HCT116 (cell line): Measurements from ENCODE around the gene STIMATE. TPM values are rescaled to one million over a fixed set of nuclear protein-coding genes. Genes with fewer than 3 reads are reported as not detected.

Experiments
- ATAC-seq: fragments of 200-7000 bp; cut with Tn5 transposase; 2 replicates; pipeline ENCODE4 v1.9.1; 2020; ENCODE audit warnings: mild to moderate bottlenecking, moderate library complexity
- BruUV-seq: library from RNA; stranded (reverse); fragments of 400-500 nt; replicated peaks from 2 replicates; lab custom pipeline; 2021; lab: Mats Ljungman, UMichigan
- CTCF ChIA-PET: fragments of 300-600 bp; sonication (Branson Sonifier 250); formaldehyde crosslinking; loops from one replicate; lab custom pipeline; 2021; ENCODE audit warnings: antibody characterized with exemption; lab: Charles Lee
- POLR2A ChIA-PET: fragments of 300-600, 350-600 bp; sonication (Branson Sonifier 250); formaldehyde crosslinking; loops from one replicate; lab custom pipeline; 2021; ENCODE audit warnings: antibody characterized with exemption; lab: Charles Lee
- RAD21 ChIA-PET, 2 experiments: fragments of 300-600 bp; sonication (Branson Sonifier 250); formaldehyde crosslinking; loops; one replicate each; lab custom pipeline; 2023; ENCODE audit warnings: low total read pairs in 2 of 2; ENCODE audit not compliant: uncharacterized antibody in 2 of 2, unreplicated experiment in 2 of 2, low non-redundant PET in 1 of 2; lab: Charles Lee
- DNase-seq: peaks from one replicate; pipeline ENCODE4 v3.0.0-alpha.2; 2010; ENCODE audit warnings: low read depth, low spot score
- H2AFZ ChIP-seq: fragments of 200-600 bp; shearing (Covaris generic), sonication (generic); 2 replicates; pipeline ENCODE4 v1.6.1; 2017; ENCODE audit warnings: low read depth, mixed run types, mixed read lengths, antibody characterized with exemption, low read length; ENCODE audit not compliant: poor library complexity, severe bottlenecking
- H3K27ac ChIP-seq: 2 replicates; pipeline ENCODE4 v1.5.1; 2012; ENCODE audit warnings: low read depth, low read length
- H3K27me3 ChIP-seq: fragments of 200-600 bp; sonication (generic); 2 replicates; pipeline ENCODE4 v1.6.1; 2016; ENCODE audit warnings: mixed run types, low read length, mixed read lengths; ENCODE audit not compliant: insufficient read depth
- H3K36me3 ChIP-seq, 2 experiments: fragments of 200-500 bp in 1 of 2; fragments of 200-600 bp in 1 of 2; sonication (Bioruptor generic) in 1 of 2; sonication (generic) in 1 of 2; 2 replicates each; pipeline versions ENCODE4 v1.5.1 to v1.6.1; 2014 to 2016; ENCODE audit warnings: low read length in 2 of 2, inconsistent platforms in 1 of 2, mixed read lengths in 1 of 2, mixed run types in 1 of 2; ENCODE audit not compliant: insufficient read depth in 2 of 2, control insufficient read depth in 1 of 2
- H3K4me1 ChIP-seq, 2 experiments: fragments of 200-600 bp in 1 of 2; sonication (generic) in 1 of 2; 2 replicates each; pipeline versions ENCODE4 v1.5.1 to v1.6.1; 2012 to 2017; ENCODE audit warnings: low read length in 2 of 2, inconsistent platforms in 1 of 2, mild to moderate bottlenecking in 1 of 2, mixed read lengths in 1 of 2, mixed run types in 1 of 2, moderate library complexity in 1 of 2; ENCODE audit not compliant: insufficient read depth in 2 of 2, control insufficient read depth in 1 of 2
- H3K4me2 ChIP-seq: fragments of 200-600 bp; sonication (generic); 2 replicates; pipeline ENCODE4 v1.6.1; 2017; ENCODE audit warnings: mixed run types, low read length, mixed read lengths
- H3K4me3 ChIP-seq, 2 experiments: fragments of 200-600 bp in 1 of 2; sonication (generic) in 1 of 2; replicated peaks in 1 of 2; 2 replicates each; pipeline ENCODE4 v1.5.1; 2011 to 2016; ENCODE audit warnings: low read length in 2 of 2, control low read depth in 1 of 2, low read depth in 1 of 2, mild to moderate bottlenecking in 1 of 2, mixed read lengths in 1 of 2, mixed run types in 1 of 2
- H3K79me2 ChIP-seq: fragments of 200-600 bp; sonication (generic); 2 replicates; pipeline ENCODE4 v1.6.1; 2017; ENCODE audit warnings: mild to moderate bottlenecking, mixed run types, low read length, moderate library complexity, mixed read lengths; ENCODE audit not compliant: insufficient read depth
- H3K9ac ChIP-seq: fragments of 200-600 bp; sonication (generic); 2 replicates; pipeline ENCODE4 v1.6.1; 2016; ENCODE audit warnings: low read length, mixed read lengths
- H3K9me2 ChIP-seq: fragments of 200-600 bp; sonication (generic), shearing (Covaris generic); 2 replicates; pipeline ENCODE4 v1.6.1; 2017; ENCODE audit warnings: mixed run types, mild to moderate bottlenecking, moderate library complexity; ENCODE audit not compliant: insufficient read depth
- H3K9me3 ChIP-seq, 2 experiments: fragments of 200-500 bp in 1 of 2; fragments of 200-600 bp in 1 of 2; sonication (Bioruptor generic) in 1 of 2; sonication (generic) in 1 of 2; 2 replicates each; pipeline ENCODE4 v1.6.1; 2014 to 2017; ENCODE audit warnings: low read length in 2 of 2, mixed read lengths in 2 of 2, inconsistent platforms in 1 of 2, low read depth in 1 of 2, mild to moderate bottlenecking in 1 of 2, mixed run types in 1 of 2, moderate library complexity in 1 of 2; ENCODE audit not compliant: control insufficient read depth in 1 of 2, insufficient read depth in 1 of 2
- H4K20me1 ChIP-seq: fragments of 200-600 bp; sonication (generic), shearing (Covaris generic); 2 replicates; pipeline ENCODE4 v1.6.1; 2017; ENCODE audit warnings: mixed run types, mild to moderate bottlenecking, moderate library complexity; ENCODE audit not compliant: insufficient read depth
- CEBPB ChIP-seq: IDR thresholded peaks from 2 replicates; pipeline ENCODE4 v1.6.1; 2012; ENCODE audit warnings: low read depth
- EGR1 ChIP-seq: IDR thresholded peaks from 2 replicates; pipeline ENCODE4 v1.6.1; 2012; ENCODE audit warnings: low read depth
- ELF1 ChIP-seq: IDR thresholded peaks from 2 replicates; pipeline ENCODE4 v1.6.1; 2012; ENCODE audit warnings: low read depth, borderline replicate concordance
- EZH2phosphoT487 ChIP-seq: fragments of 200-600 bp; IDR thresholded peaks from 2 replicates; pipeline ENCODE4 v1.6.1; 2018; ENCODE audit warnings: antibody characterized with exemption, borderline replicate concordance
- JUND ChIP-seq: IDR thresholded peaks from 2 replicates; pipeline ENCODE4 v1.6.1; 2012
- POLR2AphosphoS5 ChIP-seq: IDR thresholded peaks from 2 replicates; pipeline ENCODE4 v1.6.1; 2011; ENCODE audit warnings: mild to moderate bottlenecking, low read depth, low read length, moderate library complexity
- RAD21 ChIP-seq: IDR thresholded peaks from 2 replicates; pipeline ENCODE4 v1.6.1; 2012; ENCODE audit warnings: low read depth, mild to moderate bottlenecking
- SIN3A ChIP-seq: IDR thresholded peaks from 2 replicates; pipeline ENCODE4 v1.6.1; 2012; ENCODE audit warnings: low read depth
- SP1 ChIP-seq: IDR thresholded peaks from 2 replicates; pipeline ENCODE4 v1.6.1; 2012; ENCODE audit warnings: low read depth
- SRF ChIP-seq: IDR thresholded peaks from 2 replicates; pipeline ENCODE4 v1.6.1; 2012; ENCODE audit warnings: low read depth
- TCF7L2 ChIP-seq: IDR thresholded peaks from 2 replicates; pipeline ENCODE4 v1.7.0; 2011; ENCODE audit warnings: borderline replicate concordance, inconsistent platforms; ENCODE audit not compliant: insufficient read depth, insufficient read length; ENCODE audit errors: extremely low read depth
- ZFX ChIP-seq: fragments of 450-650 bp; IDR thresholded peaks from 2 replicates; pipeline ENCODE4 v1.6.1; 2017
- ZNF274 ChIP-seq: fragments of 200-500 bp; sonication (Bioruptor generic); IDR thresholded peaks from 2 replicates; pipeline ENCODE4 v1.6.1; 2014; ENCODE audit warnings: mild to moderate bottlenecking, low read depth, low read length, inconsistent platforms
- intact Hi-C: fragments of 100-400 bp; cut with micrococcal nuclease; formaldehyde crosslinking; loops from 2 replicates; pipeline ENCODE4 v1.10.0; 2022
- total RNA-seq: library from RNA; stranded (reverse); gene quantifications from one replicate; pipeline ENCODE4 v1.2.1, GENCODE V29; 2021; ENCODE audit not compliant: unreplicated experiment
- TF ChIP-seq, protein P1 (sequence below), 3 experiments: fragments of 200-600 bp in 1 of 3; sonication (generic) in 1 of 3; IDR thresholded peaks in 2 of 3; conservative IDR thresholded peaks in 1 of 3; 2 replicates each; pipeline ENCODE4 v1.5.1; 2012 to 2017; ENCODE audit warnings: low read depth in 2 of 3, low read length in 2 of 3, antibody characterized with exemption in 1 of 3, borderline replicate concordance in 1 of 3, control low read depth in 1 of 3, mild to moderate bottlenecking in 1 of 3, mixed read lengths in 1 of 3, mixed run types in 1 of 3, moderate library complexity in 1 of 3; ENCODE audit not compliant: insufficient read depth in 1 of 3
- TF ChIP-seq, protein P2 (sequence below): IDR thresholded peaks from 2 replicates; pipeline ENCODE4 v1.6.1; 2012
- TF ChIP-seq, protein P3 (sequence below): IDR thresholded peaks from 2 replicates; pipeline ENCODE4 v1.6.1; 2011; ENCODE audit warnings: mild to moderate bottlenecking, low read length, moderate library complexity; ENCODE audit not compliant: insufficient replicate concordance; ENCODE audit errors: extremely low read depth

Gene STIMATE
- total RNA-seq, 1 experiment from 2014 or later, result 20.2 TPM

DNA sequence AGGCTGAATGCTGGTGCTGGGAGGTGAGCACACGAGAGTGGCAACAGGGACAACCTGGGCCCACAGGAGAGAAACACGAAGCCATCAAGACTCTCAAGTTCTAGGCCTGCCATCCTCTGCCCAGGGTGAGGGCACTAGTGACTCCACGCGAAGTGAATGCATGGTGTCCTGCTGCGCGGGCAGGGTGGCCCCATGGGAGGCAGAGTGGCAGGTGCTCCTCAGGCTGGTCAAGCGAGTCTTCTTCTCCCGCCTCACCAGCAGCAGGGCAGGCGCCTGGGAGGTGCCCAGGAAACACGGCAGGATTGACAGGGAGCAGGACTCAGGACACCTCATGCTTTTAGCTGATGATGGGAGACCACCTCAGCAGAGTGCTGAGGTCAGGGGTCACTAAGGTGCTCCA is 26.9 kb downstream of the STIMATE start (continued):
- TF ChIP-seq ZNF274 (no peak), SP1 (no peak)
- TF ChIP-seq, protein P1, sequence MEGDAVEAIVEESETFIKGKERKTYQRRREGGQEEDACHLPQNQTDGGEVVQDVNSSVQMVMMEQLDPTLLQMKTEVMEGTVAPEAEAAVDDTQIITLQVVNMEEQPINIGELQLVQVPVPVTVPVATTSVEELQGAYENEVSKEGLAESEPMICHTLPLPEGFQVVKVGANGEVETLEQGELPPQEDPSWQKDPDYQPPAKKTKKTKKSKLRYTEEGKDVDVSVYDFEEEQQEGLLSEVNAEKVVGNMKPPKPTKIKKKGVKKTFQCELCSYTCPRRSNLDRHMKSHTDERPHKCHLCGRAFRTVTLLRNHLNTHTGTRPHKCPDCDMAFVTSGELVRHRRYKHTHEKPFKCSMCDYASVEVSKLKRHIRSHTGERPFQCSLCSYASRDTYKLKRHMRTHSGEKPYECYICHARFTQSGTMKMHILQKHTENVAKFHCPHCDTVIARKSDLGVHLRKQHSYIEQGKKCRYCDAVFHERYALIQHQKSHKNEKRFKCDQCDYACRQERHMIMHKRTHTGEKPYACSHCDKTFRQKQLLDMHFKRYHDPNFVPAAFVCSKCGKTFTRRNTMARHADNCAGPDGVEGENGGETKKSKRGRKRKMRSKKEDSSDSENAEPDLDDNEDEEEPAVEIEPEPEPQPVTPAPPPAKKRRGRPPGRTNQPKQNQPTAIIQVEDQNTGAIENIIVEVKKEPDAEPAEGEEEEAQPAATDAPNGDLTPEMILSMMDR (IDR thresholded peaks at IDR 0.05 in 2 of 3, conservative IDR thresholded peaks at IDR 0.05 in 1 of 3; ENCODE audit: borderline replicate concordance in 1 of 3, insufficient read depth in 1 of 3, low read depth in 2 of 3, low read length in 2 of 3), result no peak

DNA sequence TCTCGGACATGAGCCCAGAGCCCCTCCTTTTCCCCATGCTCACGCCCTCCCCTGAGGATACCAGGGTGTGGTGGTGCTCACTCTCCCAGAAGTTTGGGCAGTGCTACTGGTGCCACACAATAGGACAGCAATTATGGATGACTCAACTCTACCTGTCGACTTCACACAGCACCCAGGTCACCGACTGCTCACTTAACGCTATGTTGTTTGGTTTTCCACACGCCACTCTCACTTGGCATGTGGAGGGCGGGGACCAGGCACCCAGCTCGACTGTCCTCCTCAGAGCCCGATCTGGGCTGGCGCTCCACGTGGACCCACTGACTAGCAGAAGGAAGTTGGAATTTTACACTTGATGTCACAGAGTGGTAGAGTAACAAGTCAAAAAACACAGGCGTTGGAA is 30.9 kb downstream of the STIMATE start:
- no peak overlapping the region for H3K4me3 ChIP-seq
- H2AFZ ChIP-seq, result no peak overlapping the region
- H3K79me2 ChIP-seq, result 0 out of 2 replicates have a peak, but pooled peaks cover 3% of the 10 kb centered on the region
- H3K36me3 ChIP-seq, result no peaks in the 10 kb centered on the region
- no peaks in the 10 kb centered on the region for H3K4me1 ChIP-seq
- no peaks in the 10 kb centered on the region for H4K20me1 ChIP-seq
- H3K9ac ChIP-seq, result no peak overlapping the region
- RAD21 ChIA-PET, result no interaction called here
- BruUV-seq, result no TSS peak
- intact Hi-C loops, result no loop called here
- H3K9me3 ChIP-seq, result no peaks in the 10 kb centered on the region
- no peaks in the 10 kb centered on the region for H3K9me2 ChIP-seq
- no peak overlapping the region for H3K27ac ChIP-seq
- CTCF ChIA-PET, result no interaction called here
- H3K4me2 ChIP-seq, result no peak overlapping the region
- POLR2A ChIA-PET, result no interaction called here
- no peak for DNase-seq
- no peak for ATAC-seq
- no peaks in the 10 kb centered on the region for H3K27me3 ChIP-seq
- TF ChIP-seq JUND (no peak), EZH2phosphoT487 (no peak), POLR2AphosphoS5 (no peak), ELF1 (no peak), CEBPB (no peak), EGR1 (no peak), RAD21 (no peak), TCF7L2 (no peak), ZFX (no peak), SRF (no peak), SIN3A (no peak), ZNF274 (no peak)
- TF ChIP-seq, protein P2, sequence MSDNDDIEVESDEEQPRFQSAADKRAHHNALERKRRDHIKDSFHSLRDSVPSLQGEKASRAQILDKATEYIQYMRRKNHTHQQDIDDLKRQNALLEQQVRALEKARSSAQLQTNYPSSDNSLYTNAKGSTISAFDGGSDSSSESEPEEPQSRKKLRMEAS, result no peak
- TF ChIP-seq, protein P1 (IDR thresholded peaks at IDR 0.05 in 2 of 3, conservative IDR thresholded peaks at IDR 0.05 in 1 of 3; ENCODE audit: borderline replicate concordance in 1 of 3, insufficient read depth in 1 of 3, low read depth in 2 of 3, low read length in 2 of 3), result no peak
- TF ChIP-seq, protein P3, sequence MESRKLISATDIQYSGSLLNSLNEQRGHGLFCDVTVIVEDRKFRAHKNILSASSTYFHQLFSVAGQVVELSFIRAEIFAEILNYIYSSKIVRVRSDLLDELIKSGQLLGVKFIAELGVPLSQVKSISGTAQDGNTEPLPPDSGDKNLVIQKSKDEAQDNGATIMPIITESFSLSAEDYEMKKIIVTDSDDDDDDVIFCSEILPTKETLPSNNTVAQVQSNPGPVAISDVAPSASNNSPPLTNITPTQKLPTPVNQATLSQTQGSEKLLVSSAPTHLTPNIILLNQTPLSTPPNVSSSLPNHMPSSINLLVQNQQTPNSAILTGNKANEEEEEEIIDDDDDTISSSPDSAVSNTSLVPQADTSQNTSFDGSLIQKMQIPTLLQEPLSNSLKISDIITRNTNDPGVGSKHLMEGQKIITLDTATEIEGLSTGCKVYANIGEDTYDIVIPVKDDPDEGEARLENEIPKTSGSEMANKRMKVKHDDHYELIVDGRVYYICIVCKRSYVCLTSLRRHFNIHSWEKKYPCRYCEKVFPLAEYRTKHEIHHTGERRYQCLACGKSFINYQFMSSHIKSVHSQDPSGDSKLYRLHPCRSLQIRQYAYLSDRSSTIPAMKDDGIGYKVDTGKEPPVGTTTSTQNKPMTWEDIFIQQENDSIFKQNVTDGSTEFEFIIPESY, result no peak
